GM21825 (cell line): ENCODE measurements around the gene CNBD2.
A peak's percentile ranks its signal among the peaks of the same experiment; 100 is the strongest.
"Not testable (repeated sequence)": the region's sequence is repeated elsewhere in the genome, so short reads cannot be mapped to it uniquely, and the experiment has no call there.

Source experiments
- ATAC-seq: cut with Tn5 transposase; IDR thresholded peaks from one replicate; pipeline ENCODE4 v1.9.1; 2021; ENCODE audit warnings: mild to moderate bottlenecking, moderate library complexity; ENCODE audit not compliant: unreplicated experiment

CNBD2 gene

GRCh38 chr20:36018208-36018988, 50.0 kb downstream of the CNBD2 start:
- no peak for ATAC-seq

GRCh38 chr20:36026131-36026530, 57.7 kb downstream of the CNBD2 start:
- ATAC-seq, result not testable (repeated sequence)

- no peak for ATAC-seq
Observed at GRCh38 chr20:36028106-36028808, 59.9 kb downstream of the CNBD2 start.

- ATAC-seq, result no peak
Observed at GRCh38 chr20:36030149-36030548, 61.8 kb downstream of the CNBD2 start.

GRCh38 chr20:36031806-36032205, 63.4 kb downstream of the CNBD2 start:
- ATAC-seq, result no peak

GRCh38 chr20:36034875-36035274, 66.5 kb downstream of the CNBD2 start:
- no peak for ATAC-seq

GRCh38 chr20:36035745-36036144, 67.4 kb downstream of the CNBD2 start:
- no peak for ATAC-seq

GRCh38 chr20:36036688-36037087, 68.3 kb downstream of the CNBD2 start:
- ATAC-seq, result no peak

GRCh38 chr20:36040571-36040970, 72.2 kb downstream of the CNBD2 start:
- ATAC-seq, result no peak

- no peak for ATAC-seq
Observed at GRCh38 chr20:36043441-36043840, 75.1 kb downstream of the CNBD2 start.

- ATAC-seq, result no peak
Observed at GRCh38 chr20:36043892-36044515, 75.6 kb downstream of the CNBD2 start.

- ATAC-seq, result no peak
Observed at GRCh38 chr20:36045373-36045714, 77.0 kb downstream of the CNBD2 start.

- ATAC-seq, result not testable (repeated sequence)
Observed at GRCh38 chr20:36046073-36046798, 77.8 kb downstream of the CNBD2 start.

GRCh38 chr20:36049408-36049807, 81.0 kb downstream of the CNBD2 start:
- ATAC-seq, result not testable (repeated sequence)

- ATAC-seq, result peak; percentile 92
Observed at GRCh38 chr20:36050436-36051317, 82.3 kb downstream of the CNBD2 start.

- ATAC-seq, result no peak
Observed at GRCh38 chr20:36051318-36052116, 83.1 kb downstream of the CNBD2 start.

- ATAC-seq, result no peak
Observed at GRCh38 chr20:36052117-36052513, 83.7 kb downstream of the CNBD2 start.

- ATAC-seq, result not testable (repeated sequence)
Observed at GRCh38 chr20:36053863-36054518, 85.6 kb downstream of the CNBD2 start.

GRCh38 chr20:36055145-36055544, 86.8 kb downstream of the CNBD2 start:
- no peak for ATAC-seq
